Mesendoderm (in vitro differentiated cells): ENCODE data around the gene PKP3.

Experiments used
- DNase-seq: peaks from one replicate; pipeline ENCODE4 v3.0.0; 2013
- H2AK5ac ChIP-seq: 2 replicates; pipeline ENCODE4 v1.6.1; 2013; ENCODE audit warnings: low read length, inconsistent platforms
- H2BK120ac ChIP-seq: 2 replicates; pipeline ENCODE4 v1.6.1; 2013; ENCODE audit warnings: low read depth, mild to moderate bottlenecking, low read length, moderate library complexity, mixed read lengths
- H2BK15ac ChIP-seq: replicated peaks from 2 replicates; pipeline ENCODE4 v1.6.1; 2013; ENCODE audit warnings: low read depth, mild to moderate bottlenecking, moderate library complexity
- H2BK5ac ChIP-seq: 2 replicates; pipeline ENCODE4 v1.6.1; 2013; ENCODE audit warnings: low read length, inconsistent platforms
- H3K18ac ChIP-seq: 2 replicates; pipeline ENCODE4 v1.6.1; 2013; ENCODE audit warnings: mild to moderate bottlenecking, low read length, mixed read lengths
- H3K23ac ChIP-seq: one replicate; pipeline ENCODE4 v1.6.1; 2013; ENCODE audit warnings: low read length
- H3K27ac ChIP-seq: 2 replicates; pipeline ENCODE4 v1.5.1; 2013; ENCODE audit warnings: low read depth, mild to moderate bottlenecking, inconsistent platforms, low read length, moderate library complexity
- H3K27me3 ChIP-seq: 2 replicates; pipeline ENCODE4 v1.6.1; 2013; ENCODE audit warnings: low read length, control low read depth, mild to moderate bottlenecking, inconsistent platforms; ENCODE audit not compliant: insufficient read depth, poor library complexity
- H3K36me3 ChIP-seq: 2 replicates; pipeline ENCODE4 v1.6.1; 2013; ENCODE audit warnings: low read length, inconsistent platforms; ENCODE audit not compliant: control insufficient read depth, insufficient read depth
- H3K4ac ChIP-seq: one replicate; pipeline ENCODE4 v1.6.1; 2013; ENCODE audit warnings: low read depth, mild to moderate bottlenecking, low read length, moderate library complexity
- H3K4me1 ChIP-seq: 2 replicates; pipeline ENCODE4 v1.6.1; 2013; ENCODE audit warnings: low read depth, low read length, inconsistent platforms; ENCODE audit not compliant: control insufficient read depth
- H3K4me2 ChIP-seq: 2 replicates; pipeline ENCODE4 v1.6.1; 2013; ENCODE audit warnings: low read length
- H3K4me3 ChIP-seq: 2 replicates; pipeline ENCODE4 v1.5.1; 2013; ENCODE audit warnings: mild to moderate bottlenecking, low read length
- H3K56ac ChIP-seq: one replicate; pipeline ENCODE4 v1.6.1; 2013; ENCODE audit warnings: low read length
- H3K79me1 ChIP-seq: 2 replicates; pipeline ENCODE4 v1.6.1; 2013; ENCODE audit warnings: low read length, inconsistent platforms
- H3K79me2 ChIP-seq: 2 replicates; pipeline ENCODE4 v1.6.1; 2013; ENCODE audit warnings: mild to moderate bottlenecking, low read length; ENCODE audit not compliant: control insufficient read depth, insufficient read depth
- H3K9ac ChIP-seq: 2 replicates; pipeline ENCODE4 v1.6.1; 2013; ENCODE audit warnings: low read length, inconsistent platforms
- H4K5ac ChIP-seq: one replicate; pipeline ENCODE4 v1.6.1; 2013; ENCODE audit warnings: low read length
- H4K8ac ChIP-seq: one replicate; pipeline ENCODE4 v1.6.1; 2013; ENCODE audit warnings: low read depth, mild to moderate bottlenecking, control low read depth, low read length, moderate library complexity
- WGBS: extraction: QIAGEN DNeasy Blood & Tissue Kit; methylation state at CpG from one replicate; pipeline ENCODE4 v1.1.7; 2013; ENCODE audit warnings: low lambda C conversion rate, missing lambda C conversion rate; ENCODE audit not compliant: insufficient coverage; ENCODE audit errors: extremely low coverage; 5-methylcytosine and 5-hydroxymethylcytosine counted together

PKP3 gene

DNA sequence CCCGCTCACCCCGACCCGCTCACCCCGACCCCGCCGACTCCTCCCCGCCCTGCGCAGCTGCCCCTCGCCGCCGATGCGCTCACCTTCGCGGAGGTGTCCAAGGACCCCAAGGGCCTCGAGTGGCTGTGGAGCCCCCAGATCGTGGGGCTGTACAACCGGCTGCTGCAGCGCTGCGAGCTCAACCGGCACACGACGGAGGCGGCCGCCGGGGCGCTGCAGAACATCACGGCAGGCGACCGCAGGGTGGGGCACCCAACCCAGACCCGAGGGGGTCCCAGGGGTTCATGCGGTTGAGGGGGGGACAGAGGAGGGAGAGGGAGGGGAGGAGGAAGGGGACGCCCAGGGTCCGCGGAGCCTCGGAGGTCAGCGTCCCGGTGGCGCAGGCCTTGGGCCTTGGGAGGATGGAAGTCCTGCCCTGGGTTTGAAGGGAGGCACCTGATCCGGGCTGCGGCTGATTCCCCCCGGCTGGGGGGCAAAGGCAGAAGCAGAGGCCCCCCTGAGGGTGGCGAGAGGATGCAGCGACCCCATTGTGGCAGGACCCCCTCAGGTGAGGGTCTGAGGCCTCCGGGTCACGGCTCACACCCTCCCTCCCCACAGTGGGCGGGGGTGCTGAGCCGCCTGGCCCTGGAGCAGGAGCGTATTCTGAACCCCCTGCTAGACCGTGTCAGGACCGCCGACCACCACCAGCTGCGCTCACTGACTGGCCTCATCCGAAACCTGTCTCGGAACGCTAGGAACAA lies 9.2 kb downstream of the PKP3 start:
- H3K4me1 ChIP-seq, result no peaks in the 10 kb centered on the region
- H3K79me2 ChIP-seq, result no peaks in the 10 kb centered on the region
- H2AK5ac ChIP-seq, result no peak overlapping the region
- H4K5ac ChIP-seq, result no peak overlapping the region
- no CpG with 5 or more reads among the region's 55 CpGs for WGBS
- H3K4me2 ChIP-seq, result no peak overlapping the region
- no peak overlapping the region for H2BK5ac ChIP-seq
- H3K9ac ChIP-seq, result no peak overlapping the region
- no peak overlapping the region for H3K56ac ChIP-seq
- no peak overlapping the region for H3K4ac ChIP-seq
- no peaks in the 10 kb centered on the region for H3K36me3 ChIP-seq
- H3K4me3 ChIP-seq, result no peak overlapping the region
- H4K8ac ChIP-seq, result no peak overlapping the region
- H3K27ac ChIP-seq, result no peak overlapping the region
- no peaks in the 10 kb centered on the region for H3K79me1 ChIP-seq
- H2BK120ac ChIP-seq, result no peak overlapping the region
- H3K18ac ChIP-seq, result no peak overlapping the region
- H3K23ac ChIP-seq, result no peak overlapping the region
- no peaks in the 10 kb centered on the region for H3K27me3 ChIP-seq
- no peak overlapping the region for H2BK15ac ChIP-seq
- DNase-seq, result no peak

DNA sequence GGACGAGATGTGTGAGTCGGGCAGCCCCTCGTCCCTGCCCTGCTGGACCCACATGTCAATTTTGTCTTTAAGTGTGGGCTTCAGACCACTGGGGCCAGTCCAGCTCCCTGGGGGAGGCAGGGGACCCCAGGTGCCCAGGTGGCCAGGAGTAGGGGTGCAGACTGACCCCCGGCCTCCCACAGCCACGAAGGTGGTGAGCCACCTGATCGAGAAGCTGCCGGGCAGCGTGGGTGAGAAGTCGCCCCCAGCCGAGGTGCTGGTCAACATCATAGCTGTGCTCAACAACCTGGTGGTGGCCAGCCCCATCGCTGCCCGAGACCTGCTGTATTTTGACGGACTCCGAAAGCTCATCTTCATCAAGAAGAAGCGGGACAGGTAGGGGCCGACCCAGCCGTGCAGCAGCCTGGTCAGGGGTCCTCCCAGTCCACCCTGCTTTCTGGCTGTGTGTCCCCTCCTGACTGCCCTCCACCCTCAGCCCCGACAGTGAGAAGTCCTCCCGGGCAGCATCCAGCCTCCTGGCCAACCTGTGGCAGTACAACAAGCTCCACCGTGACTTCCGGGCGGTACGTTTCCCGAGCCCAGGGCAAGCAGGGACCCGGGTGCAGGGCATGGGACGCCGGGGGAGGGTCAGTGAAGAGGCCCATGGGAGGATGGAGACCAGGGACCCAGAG lies 9.9 kb downstream of the PKP3 start:
- Histone ChIP-seq H4K5ac (no peak overlapping the region), H3K79me2 (no peaks in the 10 kb centered on the region), H3K27me3 (no peaks in the 10 kb centered on the region), H3K4ac (no peak overlapping the region), H3K27ac (no peak overlapping the region), H2AK5ac (no peak overlapping the region), H3K9ac (no peak overlapping the region), H3K4me3 (no peak overlapping the region), H2BK5ac (no peak overlapping the region), H2BK120ac (no peak overlapping the region), H3K4me2 (no peak overlapping the region), H3K79me1 (no peaks in the 10 kb centered on the region), H4K8ac (no peak overlapping the region), H2BK15ac (no peak overlapping the region), H3K4me1 (no peaks in the 10 kb centered on the region), H3K56ac (no peak overlapping the region), H3K23ac (no peak overlapping the region), H3K36me3 (no peaks in the 10 kb centered on the region), H3K18ac (no peak overlapping the region)
- DNase-seq, result no peak
- WGBS, result no CpG with 5 or more reads among the region's 27 CpGs

DNA sequence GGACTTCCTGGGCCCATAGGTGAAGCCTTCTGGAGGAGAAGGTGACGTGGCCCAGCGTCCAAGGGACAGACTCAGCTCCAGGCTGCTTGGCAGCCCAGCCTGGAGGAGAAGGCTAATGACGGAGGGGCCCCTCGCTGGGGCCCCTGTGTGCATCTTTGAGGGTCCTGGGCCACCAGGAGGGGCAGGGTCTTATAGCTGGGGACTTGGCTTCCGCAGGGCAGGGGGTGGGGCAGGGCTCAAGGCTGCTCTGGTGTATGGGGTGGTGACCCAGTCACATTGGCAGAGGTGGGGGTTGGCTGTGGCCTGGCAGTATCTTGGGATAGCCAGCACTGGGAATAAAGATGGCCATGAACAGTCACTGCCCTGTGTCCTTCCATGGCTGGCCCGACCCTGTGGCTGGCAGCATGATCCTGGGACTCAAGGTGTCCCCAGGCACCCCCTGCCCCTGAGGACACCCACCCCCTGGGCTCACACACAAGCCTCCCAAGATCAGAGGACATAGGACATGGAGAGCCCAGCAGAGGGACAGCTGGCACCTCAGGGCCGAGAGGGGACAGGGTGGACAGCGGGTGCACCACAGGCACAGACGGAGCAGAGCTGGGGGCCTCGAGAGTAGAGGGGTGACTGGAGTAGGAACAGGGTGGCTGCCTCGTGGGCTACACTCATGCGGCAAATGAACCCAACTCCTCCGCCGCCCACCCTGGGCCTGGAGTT lies 10.7 kb downstream of the PKP3 start:
- Histone ChIP-seq H3K4me2 (no peak overlapping the region), H2AK5ac (no peak overlapping the region), H3K36me3 (no peaks in the 10 kb centered on the region), H2BK5ac (no peak overlapping the region), H3K27ac (no peak overlapping the region), H3K9ac (no peak overlapping the region), H2BK15ac (no peak overlapping the region), H3K4ac (no peak overlapping the region), H3K18ac (no peak overlapping the region), H4K5ac (no peak overlapping the region), H3K4me3 (no peak overlapping the region), H3K23ac (no peak overlapping the region), H4K8ac (no peak overlapping the region), H3K27me3 (no peaks in the 10 kb centered on the region), H3K79me2 (no peaks in the 10 kb centered on the region), H3K4me1 (no peaks in the 10 kb centered on the region), H2BK120ac (no peak overlapping the region), H3K56ac (no peak overlapping the region), H3K79me1 (no peaks in the 10 kb centered on the region)
- WGBS, result no CpG with 5 or more reads among the region's 14 CpGs
- DNase-seq, result no peak

DNA sequence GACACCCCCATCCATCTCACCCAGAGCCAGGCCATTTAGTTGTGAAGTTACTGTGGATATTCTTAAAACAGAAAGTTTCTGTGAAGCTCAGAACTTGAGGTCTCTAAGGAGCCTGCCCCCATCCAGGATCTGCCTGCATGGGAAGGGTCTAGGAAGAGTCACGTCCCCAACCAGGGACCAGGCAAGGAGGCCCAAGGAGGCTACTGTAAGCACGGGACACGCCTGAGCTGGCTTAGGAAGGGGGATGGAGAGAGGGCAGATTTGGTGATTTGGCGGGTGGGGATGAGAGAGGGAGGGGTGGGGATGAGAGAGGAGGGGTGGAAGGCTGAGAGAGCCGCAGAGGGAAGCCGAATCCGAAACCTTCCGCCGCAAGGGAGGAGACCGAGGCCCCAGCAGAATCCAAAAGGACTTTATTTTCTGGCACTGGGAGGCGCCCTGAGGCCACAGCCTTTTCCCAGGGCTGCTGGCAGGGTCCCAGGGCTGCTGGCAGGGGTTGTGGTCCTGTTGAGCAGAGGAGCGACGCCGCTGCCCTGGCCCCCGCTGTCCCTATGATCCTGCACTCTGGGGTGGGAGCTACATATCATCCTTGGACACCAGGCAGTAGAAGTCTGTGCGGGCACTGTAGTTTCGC lies 11.4 kb downstream of the PKP3 start:
- Histone ChIP-seq H3K18ac (no peak overlapping the region), H3K9ac (no peak overlapping the region), H4K5ac (no peak overlapping the region), H3K23ac (no peak overlapping the region), H2BK15ac (no peak overlapping the region), H3K4ac (no peak overlapping the region), H2BK120ac (no peak overlapping the region), H3K36me3 (no peaks in the 10 kb centered on the region), H3K27me3 (no peaks in the 10 kb centered on the region), H2BK5ac (no peak overlapping the region), H3K27ac (no peak overlapping the region), H3K79me1 (no peaks in the 10 kb centered on the region), H3K4me3 (no peak overlapping the region), H3K4me2 (no peak overlapping the region), H2AK5ac (no peak overlapping the region), H4K8ac (no peak overlapping the region), H3K79me2 (no peaks in the 10 kb centered on the region), H3K4me1 (no peaks in the 10 kb centered on the region), H3K56ac (peak overlapping the region; percentile 34)
- WGBS, result no CpG with 5 or more reads among the region's 17 CpGs
- no peak for DNase-seq

DNA sequence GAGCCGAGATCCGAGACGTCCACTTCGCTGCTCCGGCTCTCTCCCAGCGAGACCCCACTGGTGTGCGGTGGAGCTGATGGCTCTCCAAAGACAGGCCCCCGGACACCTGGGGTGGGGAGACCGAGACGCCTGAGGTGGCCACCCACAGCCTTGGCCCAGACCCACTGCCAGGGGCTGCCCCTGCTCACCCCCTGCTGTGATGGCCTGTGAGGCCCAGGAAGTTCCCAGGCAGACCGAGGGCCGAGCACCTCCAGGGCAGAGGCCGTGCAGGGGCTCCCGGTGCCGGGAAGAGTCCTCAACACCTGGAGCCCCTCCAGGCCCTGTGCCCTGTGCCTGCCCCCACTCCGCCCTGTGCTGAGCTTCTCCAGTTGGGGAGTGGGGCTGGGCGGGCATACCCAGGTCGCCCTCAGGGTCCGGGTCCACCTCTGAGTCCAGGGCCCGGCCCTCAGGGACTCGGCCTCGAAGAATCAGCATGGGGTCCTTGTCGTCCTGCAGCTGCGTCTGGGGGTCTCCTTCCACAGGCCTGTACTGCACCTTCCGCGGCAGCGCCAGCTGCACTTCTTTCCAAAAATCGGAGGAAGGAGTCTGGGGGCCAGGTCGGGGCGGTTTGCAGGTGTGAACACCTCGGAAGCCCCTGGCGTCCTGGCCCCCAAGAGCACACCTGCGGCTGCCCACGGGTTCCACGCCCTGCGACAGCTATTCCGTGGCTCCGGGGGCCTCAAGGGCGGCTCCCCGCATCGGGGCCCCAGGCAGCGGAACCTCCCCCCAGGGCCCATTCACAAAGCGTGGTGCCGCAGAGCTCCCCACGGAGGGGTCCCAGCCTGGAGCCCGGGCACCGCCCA lies 12.2 kb downstream of the PKP3 start:
- H3K9ac ChIP-seq, result peak overlapping the region; percentile 54
- H3K27ac ChIP-seq, result no peak overlapping the region
- H2BK15ac ChIP-seq, result no peak overlapping the region
- H3K36me3 ChIP-seq, result no peaks in the 10 kb centered on the region
- no peak overlapping the region for H3K4me3 ChIP-seq
- H3K79me1 ChIP-seq, result no peaks in the 10 kb centered on the region
- no peak overlapping the region for H2BK120ac ChIP-seq
- H3K79me2 ChIP-seq, result no peaks in the 10 kb centered on the region
- H4K5ac ChIP-seq, result no peak overlapping the region
- H3K4ac ChIP-seq, result peak overlapping the region; percentile 26
- H3K18ac ChIP-seq, result peak overlapping the region; percentile 43
- H3K27me3 ChIP-seq, result no peaks in the 10 kb centered on the region
- no CpG with 5 or more reads among the region's 47 CpGs for WGBS
- H2BK5ac ChIP-seq, result no peak overlapping the region
- H4K8ac ChIP-seq, result no peak overlapping the region
- no peak overlapping the region for H3K23ac ChIP-seq
- H3K4me1 ChIP-seq, result no peaks in the 10 kb centered on the region
- peak overlapping the region; percentile 32 for H3K4me2 ChIP-seq
- DNase-seq, result no peak
- no peak overlapping the region for H2AK5ac ChIP-seq
- peak overlapping the region; percentile 84 for H3K56ac ChIP-seq
